Sigmoid colon (tissue), 7 donors: ENCODE results near the gene HTR6. TPM values are rescaled to one million over a fixed set of nuclear protein-coding genes. Genes with fewer than 3 reads are reported as not detected.

Source experiments
- DNase-seq: peaks from one replicate; pipeline ENCODE4 v3.0.0-alpha.2; 2019
- H3K27ac ChIP-seq, 4 donors: fragments of 200-600 bp; sonication (generic); one replicate each; pipeline ENCODE4 v1.5.1; 2016 to 2019; ENCODE audit warnings: mild to moderate bottlenecking in 1 of 4
- H3K27me3 ChIP-seq, 3 donors: fragments of 200-600 bp; sonication (generic); one replicate each; pipeline ENCODE4 v1.5.1; 2019; ENCODE audit warnings: mild to moderate bottlenecking in 1 of 3
- H3K36me3 ChIP-seq, 4 donors: fragments of 200-600 bp; sonication (generic); one replicate each; pipeline ENCODE4 v1.5.1; 2016 to 2019
- H3K4me1 ChIP-seq, 4 donors: fragments of 200-600 bp; sonication (generic); one replicate each; pipeline ENCODE4 v1.5.1; 2017 to 2019
- H3K4me3 ChIP-seq, 4 donors: fragments of 200-600 bp; sonication (generic); one replicate each; pipeline ENCODE4 v1.5.1; 2017 to 2019; ENCODE audit warnings: mild to moderate bottlenecking in 2 of 4, moderate library complexity in 1 of 4
- H3K9me3 ChIP-seq, 4 donors: fragments of 200-600 bp in 3 of 4; sonication (generic) in 3 of 4; one replicate each; pipeline versions ENCODE4 v1.5.1 to v1.6.1; 2013 to 2019
- EP300 ChIP-seq, 4 donors: sonication (generic); formaldehyde crosslinking; IDR thresholded peaks; one replicate each; pipeline ENCODE4 v1.6.1; 2017; ENCODE audit warnings: antibody characterized with exemption in 4 of 4
- POLR2A ChIP-seq, 2 donors: fragments of 450-650 bp; IDR thresholded peaks; one replicate each; pipeline ENCODE4 v1.6.1; 2016; ENCODE audit warnings: antibody characterized with exemption in 2 of 2, mild to moderate bottlenecking in 2 of 2, moderate library complexity in 2 of 2
- POLR2AphosphoS5 ChIP-seq, 4 donors: sonication (generic); formaldehyde crosslinking; IDR thresholded peaks; one replicate each; pipeline ENCODE4 v1.6.1; 2017; ENCODE audit warnings: antibody characterized with exemption in 4 of 4
- WGBS, 2 donors: extraction: QIAGEN DNeasy Blood & Tissue Kit; methylation state at CpG; one replicate each; pipeline ENCODE4 v1.1.7; 2013; 5-methylcytosine and 5-hydroxymethylcytosine counted together
- intact Hi-C: fragments of 100-400 bp; cut with DNase I; formaldehyde crosslinking; loops from one replicate; pipeline ENCODE4 v1.15.1; 2023
- polyA plus RNA-seq, 3 donors: library from polyadenylated mRNA; stranded (reverse); fragments of 200-250 nt; gene quantifications; one replicate each; pipeline ENCODE4 v1.2.3, GENCODE V29; 2013
- total RNA-seq, 4 donors: library from RNA; depleted of rRNA; stranded (reverse); fragments of >200 nt; gene quantifications; one replicate each; pipeline ENCODE4 v1.1.0, GENCODE V29; 2016
- TF ChIP-seq, protein P1 (sequence below), 4 experiments: fragments of 450-650 bp in 3 of 4; fragments of 200-600 bp in 1 of 4; IDR thresholded peaks; one replicate each; pipeline ENCODE4 v1.5.1; 2016 to 2019; ENCODE audit warnings: antibody characterized with exemption in 4 of 4, mild to moderate bottlenecking in 3 of 4, moderate library complexity in 2 of 4
- donor health status: healthy with polysubstance abuse.
- donor health status: Bipolar disorder and iron deficiency.
- donor health status: healthy.

HTR6 gene
- total and polyA plus RNA-seq, 7 donors, result 0.15 TPM; not detected in 6

DNA sequence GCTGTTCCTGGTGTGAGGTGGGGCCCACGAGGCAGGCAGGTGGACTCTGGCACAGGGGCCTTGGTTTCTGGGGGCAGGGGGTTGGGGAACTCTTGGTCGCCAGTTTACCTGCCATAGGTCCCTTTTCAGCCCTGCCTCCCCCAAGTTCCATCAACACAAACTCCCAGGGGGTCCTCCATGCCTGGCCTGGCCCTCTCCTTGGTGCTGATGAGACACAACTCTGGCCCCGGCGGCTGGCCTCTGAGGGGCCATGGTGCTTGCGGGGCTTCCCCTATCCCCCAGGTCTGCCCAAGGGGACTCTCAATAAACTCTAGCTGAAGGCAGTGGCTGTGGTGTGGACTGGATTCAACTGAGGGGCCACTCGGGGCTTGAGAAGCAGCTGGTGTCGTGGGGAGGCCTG, 16.0 kb downstream of the HTR6 start:
- intact Hi-C loops, result no loop called here

DNA sequence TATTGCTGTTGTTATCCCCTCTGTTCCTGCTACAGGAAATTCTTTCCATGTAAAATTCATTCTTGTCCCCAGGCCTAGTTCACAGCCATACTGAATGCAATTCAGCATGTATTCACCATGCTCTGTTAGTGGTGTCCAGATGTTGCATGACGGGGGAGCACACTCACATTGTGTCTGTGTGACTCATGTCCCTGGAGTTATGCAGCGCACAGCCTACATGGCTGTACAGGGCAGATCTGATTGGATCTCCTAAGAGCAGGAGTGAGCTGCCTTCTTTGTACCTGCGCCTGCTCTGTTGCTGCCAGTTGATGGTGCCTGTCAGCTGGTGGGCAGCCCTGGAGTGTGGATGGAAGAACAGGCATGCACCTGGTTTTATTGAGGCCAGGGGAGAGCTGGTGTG, 17.6 kb downstream of the HTR6 start:
- TF ChIP-seq EP300 (IDR thresholded peaks at IDR 0.05), result no peak
- TF ChIP-seq, protein P1, sequence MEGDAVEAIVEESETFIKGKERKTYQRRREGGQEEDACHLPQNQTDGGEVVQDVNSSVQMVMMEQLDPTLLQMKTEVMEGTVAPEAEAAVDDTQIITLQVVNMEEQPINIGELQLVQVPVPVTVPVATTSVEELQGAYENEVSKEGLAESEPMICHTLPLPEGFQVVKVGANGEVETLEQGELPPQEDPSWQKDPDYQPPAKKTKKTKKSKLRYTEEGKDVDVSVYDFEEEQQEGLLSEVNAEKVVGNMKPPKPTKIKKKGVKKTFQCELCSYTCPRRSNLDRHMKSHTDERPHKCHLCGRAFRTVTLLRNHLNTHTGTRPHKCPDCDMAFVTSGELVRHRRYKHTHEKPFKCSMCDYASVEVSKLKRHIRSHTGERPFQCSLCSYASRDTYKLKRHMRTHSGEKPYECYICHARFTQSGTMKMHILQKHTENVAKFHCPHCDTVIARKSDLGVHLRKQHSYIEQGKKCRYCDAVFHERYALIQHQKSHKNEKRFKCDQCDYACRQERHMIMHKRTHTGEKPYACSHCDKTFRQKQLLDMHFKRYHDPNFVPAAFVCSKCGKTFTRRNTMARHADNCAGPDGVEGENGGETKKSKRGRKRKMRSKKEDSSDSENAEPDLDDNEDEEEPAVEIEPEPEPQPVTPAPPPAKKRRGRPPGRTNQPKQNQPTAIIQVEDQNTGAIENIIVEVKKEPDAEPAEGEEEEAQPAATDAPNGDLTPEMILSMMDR (IDR thresholded peaks at IDR 0.05), result no peak
- no peak for TF ChIP-seq POLR2A (IDR thresholded peaks at IDR 0.05)
- TF ChIP-seq POLR2AphosphoS5 (IDR thresholded peaks at IDR 0.05), result no peak
- H3K27me3 ChIP-seq, result no peaks in the 10 kb centered on the region
- intact Hi-C loops, result no loop called here
- WGBS, 2 donors, result 92 to 93% methylated on average over 3 of the region's 3 CpGs
- no peaks in the 10 kb centered on the region for H3K4me1 ChIP-seq
- no peaks in the 10 kb centered on the region for H3K9me3 ChIP-seq
- DNase-seq, result no peak
- no peak overlapping the region for H3K4me3 ChIP-seq
- no peak overlapping the region for H3K27ac ChIP-seq
- H3K36me3 ChIP-seq, result peaks cover 0 to 26% (median 0%) of the 10 kb centered on the region in 4 donors

More for the DNA sequence above, 16.0 kb downstream of the HTR6 start:
- H3K4me3 ChIP-seq, result no peak overlapping the region
- no peak overlapping the region for H3K27ac ChIP-seq
- TF ChIP-seq POLR2A (IDR thresholded peaks at IDR 0.05) (no peak), EP300 (IDR thresholded peaks at IDR 0.05) (no peak), POLR2AphosphoS5 (IDR thresholded peaks at IDR 0.05) (no peak)
- TF ChIP-seq, protein P1 (IDR thresholded peaks at IDR 0.05), result no peak
- no peaks in the 10 kb centered on the region for H3K9me3 ChIP-seq
- DNase-seq, result no peak
- no peaks in the 10 kb centered on the region for H3K4me1 ChIP-seq
- H3K36me3 ChIP-seq, result peaks cover 0 to 20% (median 0%) of the 10 kb centered on the region in 4 donors
- no peaks in the 10 kb centered on the region for H3K27me3 ChIP-seq
- 82 to 91% methylated on average over 7 of the region's 7 CpGs for WGBS, 2 donors

DNA sequence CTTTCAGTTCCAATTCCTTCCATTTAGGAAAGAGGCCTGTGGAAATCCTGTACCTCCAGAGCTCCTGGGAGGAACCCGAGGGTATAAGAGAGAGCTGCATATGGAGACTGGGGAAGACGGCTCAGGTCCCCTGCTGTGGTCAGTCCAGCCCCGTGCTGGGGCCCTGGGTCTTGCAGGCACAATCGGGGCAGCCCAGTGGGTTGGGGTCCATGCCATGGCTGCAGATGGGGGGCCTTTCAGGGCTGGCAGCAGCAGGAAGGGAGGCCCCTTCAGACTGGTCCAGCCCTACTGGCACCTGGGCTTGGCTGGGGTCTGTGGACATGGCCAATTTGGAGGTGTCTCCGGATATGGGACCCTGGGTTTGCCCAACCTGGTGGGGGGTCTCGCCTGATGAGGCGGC, 18.2 kb downstream of the HTR6 start:
- TF ChIP-seq EP300 (IDR thresholded peaks at IDR 0.05) (no peak), POLR2AphosphoS5 (IDR thresholded peaks at IDR 0.05) (no peak), POLR2A (IDR thresholded peaks at IDR 0.05) (no peak)
- TF ChIP-seq, protein P1 (IDR thresholded peaks at IDR 0.05), result no peak
- Histone ChIP-seq H3K4me3 (no peak overlapping the region), H3K9me3 (no peaks in the 10 kb centered on the region), H3K36me3 (peaks cover 0 to 32% (median 0%) of the 10 kb centered on the region in 4 donors), H3K4me1 (no peaks in the 10 kb centered on the region), H3K27ac (no peak overlapping the region), H3K27me3 (no peaks in the 10 kb centered on the region)
- 83 to 87% methylated on average over 7 of the region's 7 CpGs for WGBS, 2 donors
- no peak for DNase-seq
- intact Hi-C loops, result no loop called here

DNA sequence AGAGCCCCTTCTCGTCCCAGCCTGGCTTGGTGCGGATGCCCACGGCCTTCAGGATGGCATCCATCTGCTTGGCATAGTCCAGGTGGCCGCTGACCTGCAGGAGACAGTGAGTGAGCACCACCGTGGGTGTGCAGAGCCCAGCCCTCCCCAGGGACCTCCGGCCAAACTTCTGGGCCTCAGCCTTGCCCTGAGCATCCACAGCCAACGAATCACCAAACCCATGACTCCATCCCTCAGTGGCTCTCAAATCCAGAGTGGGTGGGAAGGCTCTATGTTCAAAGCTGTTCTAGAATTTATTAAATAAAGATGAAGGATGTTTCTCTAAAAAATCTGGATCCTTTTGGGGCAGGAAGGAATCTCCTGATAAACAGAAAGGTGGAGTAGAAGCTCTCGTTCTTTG, 18.7 kb downstream of the HTR6 start:
- WGBS, 2 donors, result 91 to 94% methylated on average over 8 of the region's 8 CpGs
- peaks cover 0 to 34% (median 0%) of the 10 kb centered on the region in 4 donors for H3K36me3 ChIP-seq

More for the DNA sequence above, 18.7 kb downstream of the HTR6 start:
- no peak for TF ChIP-seq EP300 (IDR thresholded peaks at IDR 0.05)
- TF ChIP-seq, protein P1 (IDR thresholded peaks at IDR 0.05), result no peak
- TF ChIP-seq POLR2A (IDR thresholded peaks at IDR 0.05), result no peak
- TF ChIP-seq POLR2AphosphoS5 (IDR thresholded peaks at IDR 0.05), result no peak
- Histone ChIP-seq H3K27ac (no peak overlapping the region), H3K9me3 (no peaks in the 10 kb centered on the region), H3K27me3 (no peaks in the 10 kb centered on the region), H3K4me1 (no peaks in the 10 kb centered on the region), H3K4me3 (no peak overlapping the region)
- no peak for DNase-seq
- intact Hi-C loops, result no loop called here
